Ishikawa (cell line): Measurements from ENCODE around the gene TBC1D2B.

Source experiments
- CEBPB ChIP-seq: IDR thresholded peaks from 2 replicates; pipeline ENCODE4 v1.6.1; 2012
- CREB1 ChIP-seq: IDR thresholded peaks from 2 replicates; pipeline ENCODE4 v1.6.1; 2012; ENCODE audit warnings: low read depth
- EGR1 ChIP-seq: IDR thresholded peaks from 2 replicates; pipeline ENCODE4 v1.6.1; 2012
- EP300 ChIP-seq: IDR thresholded peaks from 2 replicates; pipeline ENCODE4 v1.6.1; 2012; ENCODE audit warnings: borderline replicate concordance
- FOXM1 ChIP-seq: IDR thresholded peaks from 2 replicates; pipeline ENCODE4 v1.6.1; 2012; ENCODE audit warnings: low read depth, borderline replicate concordance
- NFIC ChIP-seq: IDR thresholded peaks from 2 replicates; pipeline ENCODE4 v1.6.1; 2012
- RAD21 ChIP-seq: IDR thresholded peaks from 2 replicates; pipeline ENCODE4 v1.6.1; 2012; ENCODE audit warnings: low read depth
- TAF1 ChIP-seq: IDR thresholded peaks from 2 replicates; pipeline ENCODE4 v1.6.1; 2012; ENCODE audit warnings: low read depth, mild to moderate bottlenecking
- TCF12 ChIP-seq: IDR thresholded peaks from 2 replicates; pipeline ENCODE4 v1.6.1; 2012; ENCODE audit warnings: low read depth
- YY1 ChIP-seq: IDR thresholded peaks from 2 replicates; pipeline ENCODE4 v1.6.1; 2012; ENCODE audit warnings: low read depth
- TF ChIP-seq, protein P1 (sequence below): IDR thresholded peaks from 2 replicates; pipeline ENCODE4 v1.6.1; 2012
- TF ChIP-seq, protein P2 (sequence below): IDR thresholded peaks from 2 replicates; pipeline ENCODE4 v1.6.1; 2012
- TF ChIP-seq, protein P3 (sequence below): IDR thresholded peaks from 2 replicates; pipeline ENCODE4 v1.6.1; 2012; ENCODE audit warnings: low read depth, mild to moderate bottlenecking

DNA sequence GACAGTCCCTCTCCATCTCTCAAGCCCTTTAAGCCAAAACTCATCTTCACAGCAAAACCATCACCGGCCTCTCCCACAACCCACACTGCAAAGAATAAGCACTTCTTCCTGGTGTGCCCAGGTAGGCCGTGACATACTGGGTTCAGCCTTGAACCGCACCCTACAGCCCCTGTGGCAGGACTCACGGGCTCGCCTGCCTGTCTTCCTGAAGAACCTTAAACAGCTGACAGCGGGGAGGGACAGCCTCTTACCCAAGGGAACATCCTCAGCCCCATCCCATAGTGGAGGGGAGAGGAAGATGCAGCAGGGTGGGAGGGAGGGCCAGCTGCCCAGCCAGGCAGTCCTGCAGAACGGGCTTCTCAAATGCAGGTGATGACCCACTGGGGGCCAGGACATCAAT, 40.2 kb downstream of the TBC1D2B start:
- TF ChIP-seq EP300 (no peak), RAD21 (no peak), CREB1 (no peak), NFIC (no peak), CEBPB (no peak), EGR1 (no peak), YY1 (no peak), TAF1 (no peak), TCF12 (no peak), FOXM1 (no peak)
- TF ChIP-seq, protein P1, sequence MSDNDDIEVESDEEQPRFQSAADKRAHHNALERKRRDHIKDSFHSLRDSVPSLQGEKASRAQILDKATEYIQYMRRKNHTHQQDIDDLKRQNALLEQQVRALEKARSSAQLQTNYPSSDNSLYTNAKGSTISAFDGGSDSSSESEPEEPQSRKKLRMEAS = no peak
- TF ChIP-seq, protein P2, sequence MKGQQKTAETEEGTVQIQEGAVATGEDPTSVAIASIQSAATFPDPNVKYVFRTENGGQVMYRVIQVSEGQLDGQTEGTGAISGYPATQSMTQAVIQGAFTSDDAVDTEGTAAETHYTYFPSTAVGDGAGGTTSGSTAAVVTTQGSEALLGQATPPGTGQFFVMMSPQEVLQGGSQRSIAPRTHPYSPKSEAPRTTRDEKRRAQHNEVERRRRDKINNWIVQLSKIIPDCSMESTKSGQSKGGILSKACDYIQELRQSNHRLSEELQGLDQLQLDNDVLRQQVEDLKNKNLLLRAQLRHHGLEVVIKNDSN = no peak
- TF ChIP-seq, protein P3, sequence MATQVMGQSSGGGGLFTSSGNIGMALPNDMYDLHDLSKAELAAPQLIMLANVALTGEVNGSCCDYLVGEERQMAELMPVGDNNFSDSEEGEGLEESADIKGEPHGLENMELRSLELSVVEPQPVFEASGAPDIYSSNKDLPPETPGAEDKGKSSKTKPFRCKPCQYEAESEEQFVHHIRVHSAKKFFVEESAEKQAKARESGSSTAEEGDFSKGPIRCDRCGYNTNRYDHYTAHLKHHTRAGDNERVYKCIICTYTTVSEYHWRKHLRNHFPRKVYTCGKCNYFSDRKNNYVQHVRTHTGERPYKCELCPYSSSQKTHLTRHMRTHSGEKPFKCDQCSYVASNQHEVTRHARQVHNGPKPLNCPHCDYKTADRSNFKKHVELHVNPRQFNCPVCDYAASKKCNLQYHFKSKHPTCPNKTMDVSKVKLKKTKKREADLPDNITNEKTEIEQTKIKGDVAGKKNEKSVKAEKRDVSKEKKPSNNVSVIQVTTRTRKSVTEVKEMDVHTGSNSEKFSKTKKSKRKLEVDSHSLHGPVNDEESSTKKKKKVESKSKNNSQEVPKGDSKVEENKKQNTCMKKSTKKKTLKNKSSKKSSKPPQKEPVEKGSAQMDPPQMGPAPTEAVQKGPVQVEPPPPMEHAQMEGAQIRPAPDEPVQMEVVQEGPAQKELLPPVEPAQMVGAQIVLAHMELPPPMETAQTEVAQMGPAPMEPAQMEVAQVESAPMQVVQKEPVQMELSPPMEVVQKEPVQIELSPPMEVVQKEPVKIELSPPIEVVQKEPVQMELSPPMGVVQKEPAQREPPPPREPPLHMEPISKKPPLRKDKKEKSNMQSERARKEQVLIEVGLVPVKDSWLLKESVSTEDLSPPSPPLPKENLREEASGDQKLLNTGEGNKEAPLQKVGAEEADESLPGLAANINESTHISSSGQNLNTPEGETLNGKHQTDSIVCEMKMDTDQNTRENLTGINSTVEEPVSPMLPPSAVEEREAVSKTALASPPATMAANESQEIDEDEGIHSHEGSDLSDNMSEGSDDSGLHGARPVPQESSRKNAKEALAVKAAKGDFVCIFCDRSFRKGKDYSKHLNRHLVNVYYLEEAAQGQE = no peak
